Hematopoietic multipotent progenitor cell treated with erythropoietin and hydrocortisone succinate and interleukin-3 and kit ligand, for 4 days (in vitro differentiated cells): Measurements from ENCODE around the gene MSLN.
"Not testable (repeated sequence)": the region's sequence is repeated elsewhere in the genome, so short reads cannot be mapped to it uniquely, and the experiment has no call there.

Experiments
- DNase-seq: peaks from one replicate; pipeline ENCODE4 v3.0.0-alpha.2; 2015

The MSLN gene

DNA sequence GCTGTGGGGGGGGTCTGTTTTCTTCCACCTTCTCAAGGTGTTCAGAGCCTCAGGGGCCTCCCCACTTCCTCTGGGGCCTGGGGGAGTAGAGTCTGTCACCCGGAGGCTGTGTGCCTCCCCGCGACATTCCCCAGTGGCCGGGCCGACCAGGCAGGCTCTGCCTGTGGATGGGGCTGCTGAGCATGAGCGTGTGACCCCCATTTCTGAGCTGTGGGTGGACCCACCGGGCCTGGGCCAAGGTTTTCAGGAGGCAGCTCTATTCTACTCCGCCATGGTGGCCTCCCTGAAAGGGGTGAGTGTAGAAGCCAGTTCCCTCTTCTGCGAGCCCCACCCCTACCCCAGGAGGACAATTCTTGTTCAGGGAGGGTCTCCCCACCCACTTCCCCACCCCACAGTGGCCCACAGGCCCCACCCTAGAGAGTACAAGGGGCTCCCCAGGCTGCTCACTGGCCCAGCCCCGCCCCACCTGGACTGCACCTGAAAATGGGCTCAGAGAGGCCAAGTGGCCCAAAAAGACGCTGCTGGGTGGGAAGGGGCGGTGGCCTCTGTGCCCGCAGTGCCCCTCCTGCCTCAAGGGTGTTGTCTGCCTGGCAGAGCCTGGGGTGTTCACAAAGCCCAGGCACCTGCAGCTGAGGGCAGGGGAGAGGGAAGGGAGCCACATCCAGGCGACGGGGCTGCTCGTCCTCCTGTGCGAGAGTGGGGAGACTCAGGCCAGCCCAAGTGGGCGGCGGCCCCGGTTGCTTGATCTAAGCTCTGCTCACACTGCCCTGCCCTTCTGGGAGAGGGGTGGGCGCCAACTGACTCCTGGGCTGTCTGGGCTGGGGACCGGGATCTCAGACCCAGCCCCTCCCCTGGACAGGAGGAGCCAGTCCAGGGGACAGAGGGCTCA is 1.3 kb downstream of the MSLN start:
- no peak for DNase-seq

DNA sequence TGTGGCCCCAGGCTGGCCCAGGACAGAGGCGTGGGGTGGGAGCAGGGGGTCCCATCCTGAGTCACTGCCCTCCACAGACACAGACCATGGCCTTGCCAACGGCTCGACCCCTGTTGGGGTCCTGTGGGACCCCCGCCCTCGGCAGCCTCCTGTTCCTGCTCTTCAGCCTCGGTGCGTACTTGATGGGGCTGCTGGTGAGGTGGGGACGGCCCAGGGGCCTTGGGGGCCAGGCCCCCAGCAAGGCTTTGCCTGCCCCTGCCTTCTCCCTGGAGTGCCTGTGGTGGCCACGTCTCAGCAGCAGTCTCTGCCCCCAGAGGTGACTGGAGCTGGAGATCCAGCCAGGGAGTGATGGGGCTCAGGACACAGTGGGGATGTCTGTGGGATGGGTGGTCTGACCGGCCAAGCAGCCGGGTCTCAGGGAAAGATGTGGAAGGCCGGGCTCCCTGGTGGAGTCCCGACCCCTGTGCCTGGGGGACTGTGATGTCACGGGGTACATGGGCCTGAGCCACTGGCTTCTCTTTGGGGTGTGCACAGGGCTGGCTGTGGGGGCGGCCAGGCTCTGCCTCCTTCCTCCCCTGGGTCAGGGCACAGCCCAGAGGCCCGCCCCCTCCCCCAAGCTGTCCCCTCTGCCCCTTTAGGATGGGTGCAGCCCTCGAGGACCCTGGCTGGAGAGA is 2.2 kb downstream of the MSLN start:
- no peak for DNase-seq

DNA sequence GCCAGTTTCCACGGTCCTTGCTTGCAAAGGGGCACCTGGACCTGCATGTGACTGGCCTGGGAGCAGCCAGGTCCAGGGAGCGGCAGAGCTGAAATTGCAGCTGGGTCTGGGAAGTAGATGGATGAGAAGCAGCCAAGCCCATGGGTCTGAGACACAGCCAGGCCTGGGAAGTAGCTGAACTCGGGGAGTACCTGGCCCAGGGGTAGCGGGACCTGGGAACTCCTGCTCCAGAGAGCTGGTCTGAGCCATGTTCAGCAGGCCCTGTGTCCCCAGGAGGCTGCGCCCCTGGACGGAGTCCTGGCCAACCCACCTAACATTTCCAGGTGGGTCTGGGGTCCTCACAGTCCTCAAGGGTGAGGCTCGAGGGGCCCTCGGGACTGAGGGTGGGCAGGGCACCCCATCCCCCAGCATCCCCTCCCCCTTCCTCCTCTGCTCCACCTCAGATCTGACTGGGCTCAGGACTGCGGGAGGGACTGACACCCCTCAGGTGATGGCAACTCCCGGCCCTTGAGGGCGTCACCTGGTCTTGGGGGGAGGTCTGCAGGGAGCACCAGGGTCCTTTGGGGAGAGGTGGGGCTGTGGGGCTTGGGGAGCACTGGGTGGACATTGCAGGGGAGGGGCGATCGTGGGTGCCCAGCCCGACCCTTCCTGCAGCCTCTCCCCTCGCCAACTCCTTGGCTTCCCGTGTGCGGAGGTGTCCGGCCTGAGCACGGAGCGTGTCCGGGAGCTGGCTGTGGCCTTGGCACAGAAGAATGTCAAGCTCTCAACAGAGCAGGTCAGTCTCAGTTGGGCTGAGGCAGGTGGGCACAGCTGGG is 3.0 kb downstream of the MSLN start:
- no peak for DNase-seq

DNA sequence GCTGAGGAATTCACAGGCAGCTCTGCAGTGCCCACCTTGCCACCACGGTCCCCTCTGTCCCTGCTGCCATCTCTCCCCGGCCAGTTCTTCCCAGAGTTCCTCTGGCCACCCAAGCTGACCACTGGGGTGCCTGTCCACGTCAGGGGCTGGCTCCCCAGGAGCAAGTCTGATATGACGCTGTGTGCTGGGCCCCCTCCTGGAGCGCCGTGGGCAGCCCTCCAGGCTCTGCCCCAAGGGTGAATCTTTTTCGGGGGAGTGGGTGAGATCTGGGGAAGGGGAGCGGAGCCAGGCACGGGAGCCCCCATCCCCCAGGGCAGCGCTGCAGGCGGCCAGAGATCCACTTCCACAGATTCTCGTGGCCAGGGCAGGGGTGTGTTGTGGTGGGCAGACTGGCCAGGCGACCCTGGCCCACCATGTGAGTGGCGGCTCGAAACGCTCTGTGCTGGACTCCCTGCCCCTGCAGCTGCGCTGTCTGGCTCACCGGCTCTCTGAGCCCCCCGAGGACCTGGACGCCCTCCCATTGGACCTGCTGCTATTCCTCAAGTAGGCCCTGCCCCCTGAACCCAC is 3.7 kb downstream of the MSLN start:
- DNase-seq = no peak

DNA sequence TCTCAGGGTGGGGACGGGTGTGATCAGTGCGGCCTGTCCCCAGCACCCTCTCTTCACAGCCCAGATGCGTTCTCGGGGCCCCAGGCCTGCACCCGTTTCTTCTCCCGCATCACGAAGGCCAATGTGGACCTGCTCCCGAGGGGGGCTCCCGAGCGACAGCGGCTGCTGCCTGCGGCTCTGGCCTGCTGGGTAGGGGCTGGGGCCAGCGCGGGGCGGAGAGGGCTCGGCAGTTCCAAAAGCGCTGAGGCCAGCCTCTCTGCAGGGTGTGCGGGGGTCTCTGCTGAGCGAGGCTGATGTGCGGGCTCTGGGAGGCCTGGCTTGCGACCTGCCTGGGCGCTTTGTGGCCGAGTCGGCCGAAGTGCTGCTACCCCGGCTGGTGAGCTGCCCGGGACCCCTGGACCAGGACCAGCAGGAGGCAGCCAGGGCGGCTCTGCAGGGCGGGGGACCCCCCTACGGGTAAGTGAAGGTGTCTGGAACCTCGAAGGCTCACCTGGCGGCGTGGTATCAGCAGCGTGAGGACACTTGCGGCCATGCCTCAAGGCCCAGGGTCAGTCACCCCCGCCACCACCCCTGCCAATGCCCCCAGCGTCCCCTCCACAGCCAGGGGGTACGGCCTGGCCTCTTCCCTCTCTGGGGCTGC is 4.4 kb downstream of the MSLN start:
- no peak for DNase-seq

DNA sequence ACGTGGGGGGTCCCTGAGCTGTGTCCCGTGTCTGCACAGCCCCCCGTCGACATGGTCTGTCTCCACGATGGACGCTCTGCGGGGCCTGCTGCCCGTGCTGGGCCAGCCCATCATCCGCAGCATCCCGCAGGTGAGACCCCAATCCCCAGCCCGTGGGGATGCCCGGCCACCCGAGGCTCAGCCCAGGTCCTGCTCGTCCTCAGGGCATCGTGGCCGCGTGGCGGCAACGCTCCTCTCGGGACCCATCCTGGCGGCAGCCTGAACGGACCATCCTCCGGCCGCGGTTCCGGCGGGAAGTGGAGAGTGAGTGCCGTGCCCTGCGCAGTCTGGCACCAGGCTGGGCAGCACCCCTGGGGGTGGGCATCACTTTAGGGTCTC is 4.9 kb downstream of the MSLN start:
- DNase-seq = no peak

DNA sequence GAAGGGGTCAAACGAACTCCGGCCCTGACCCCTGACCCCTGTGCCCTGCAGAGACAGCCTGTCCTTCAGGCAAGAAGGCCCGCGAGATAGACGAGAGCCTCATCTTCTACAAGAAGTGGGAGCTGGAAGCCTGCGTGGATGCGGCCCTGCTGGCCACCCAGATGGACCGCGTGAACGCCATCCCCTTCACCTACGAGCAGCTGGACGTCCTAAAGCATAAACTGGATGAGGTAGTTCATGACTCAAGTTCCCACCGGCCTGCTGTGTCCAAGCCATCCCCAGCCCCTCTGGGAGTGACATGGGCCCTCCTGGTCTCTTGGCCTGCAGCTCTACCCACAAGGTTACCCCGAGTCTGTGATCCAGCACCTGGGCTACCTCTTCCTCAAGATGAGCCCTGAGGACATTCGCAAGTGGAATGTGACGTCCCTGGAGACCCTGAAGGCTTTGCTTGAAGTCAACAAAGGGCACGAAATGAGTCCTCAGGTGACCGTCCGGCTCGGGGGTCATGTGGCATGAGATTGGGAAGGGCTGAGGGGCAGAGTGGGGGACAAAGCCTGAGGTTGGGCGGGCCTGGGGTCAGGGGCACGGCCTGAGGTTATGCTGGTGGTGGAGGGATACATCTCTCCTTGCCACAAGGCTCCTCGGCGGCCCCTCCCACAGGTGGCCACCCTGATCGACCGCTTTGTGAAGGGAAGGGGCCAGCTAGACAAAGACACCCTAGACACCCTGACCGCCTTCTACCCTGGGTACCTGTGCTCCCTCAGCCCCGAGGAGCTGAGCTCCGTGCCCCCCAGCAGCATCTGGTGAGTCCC is 5.7 kb downstream of the MSLN start:
- no peak for DNase-seq

DNA sequence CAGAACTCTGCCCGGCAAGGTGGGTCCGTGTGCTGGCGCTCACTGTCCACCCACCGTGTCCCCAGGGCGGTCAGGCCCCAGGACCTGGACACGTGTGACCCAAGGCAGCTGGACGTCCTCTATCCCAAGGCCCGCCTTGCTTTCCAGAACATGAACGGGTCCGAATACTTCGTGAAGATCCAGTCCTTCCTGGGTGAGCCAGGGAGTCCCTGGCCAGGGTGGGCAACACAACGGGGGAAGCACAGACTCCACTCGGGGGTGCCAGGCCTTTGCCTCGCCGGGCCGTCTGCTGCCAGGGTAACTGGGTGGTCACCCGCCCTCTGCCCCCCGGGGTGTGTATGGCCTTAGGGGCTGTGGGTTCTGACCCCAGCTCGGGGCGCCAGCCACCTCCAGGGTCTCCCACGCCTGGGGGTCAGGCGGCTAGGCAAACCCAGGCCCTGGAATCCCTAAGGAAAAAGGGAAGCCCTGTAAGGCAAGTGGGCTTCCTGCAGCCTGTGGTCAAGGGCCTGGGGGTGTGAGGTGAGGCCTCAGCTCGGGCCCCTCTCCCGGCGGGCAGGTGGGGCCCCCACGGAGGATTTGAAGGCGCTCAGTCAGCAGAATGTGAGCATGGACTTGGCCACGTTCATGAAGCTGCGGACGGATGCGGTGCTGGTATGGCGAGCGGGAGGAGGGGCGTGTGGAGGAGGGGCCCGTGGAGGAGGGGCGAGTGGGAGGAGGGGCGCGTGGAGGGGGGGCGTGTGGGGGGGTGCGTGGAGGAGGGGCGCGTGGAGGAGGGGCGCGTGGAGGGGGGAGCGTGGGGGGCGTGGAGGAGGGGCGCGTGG is 6.5 kb downstream of the MSLN start:
- no peak for DNase-seq

DNA sequence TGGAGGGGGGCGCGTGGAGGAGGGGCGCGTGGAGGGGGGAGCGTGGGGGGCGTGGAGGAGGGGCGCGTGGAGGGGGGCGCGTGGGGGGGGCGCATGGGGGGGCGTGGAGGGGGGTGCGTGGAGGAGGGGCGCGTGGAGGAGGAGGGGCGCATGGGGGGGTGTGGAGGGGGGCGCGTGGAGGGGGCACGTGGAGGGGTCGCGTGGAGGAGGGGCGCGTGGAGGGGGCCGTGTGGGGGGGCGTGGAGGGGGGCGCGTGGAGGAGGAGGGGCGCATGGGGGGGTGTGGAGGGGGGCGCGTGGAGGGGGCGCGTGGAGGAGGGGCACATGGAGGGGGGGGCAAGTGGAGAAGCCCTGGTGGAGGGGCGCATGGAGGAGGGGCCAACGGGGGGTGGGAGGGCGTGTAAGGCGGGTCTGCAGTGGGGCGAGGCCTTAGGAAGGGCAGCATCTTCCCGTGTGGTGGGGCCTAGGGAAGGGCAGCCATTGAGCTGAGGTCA is 7.3 kb downstream of the MSLN start:
- no peak for DNase-seq

DNA sequence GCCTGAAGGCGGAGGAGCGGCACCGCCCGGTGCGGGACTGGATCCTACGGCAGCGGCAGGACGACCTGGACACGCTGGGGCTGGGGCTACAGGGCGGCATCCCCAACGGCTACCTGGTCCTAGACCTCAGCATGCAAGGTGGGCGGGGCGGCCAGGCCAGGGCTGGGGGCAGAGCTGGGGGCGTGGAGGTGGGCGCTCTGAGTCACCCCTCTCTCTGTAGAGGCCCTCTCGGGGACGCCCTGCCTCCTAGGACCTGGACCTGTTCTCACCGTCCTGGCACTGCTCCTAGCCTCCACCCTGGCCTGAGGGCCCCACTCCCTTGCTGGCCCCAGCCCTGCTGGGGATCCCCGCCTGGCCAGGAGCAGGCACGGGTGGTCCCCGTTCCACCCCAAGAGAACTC is 7.9 kb downstream of the MSLN start:
- no peak for DNase-seq

DNA sequence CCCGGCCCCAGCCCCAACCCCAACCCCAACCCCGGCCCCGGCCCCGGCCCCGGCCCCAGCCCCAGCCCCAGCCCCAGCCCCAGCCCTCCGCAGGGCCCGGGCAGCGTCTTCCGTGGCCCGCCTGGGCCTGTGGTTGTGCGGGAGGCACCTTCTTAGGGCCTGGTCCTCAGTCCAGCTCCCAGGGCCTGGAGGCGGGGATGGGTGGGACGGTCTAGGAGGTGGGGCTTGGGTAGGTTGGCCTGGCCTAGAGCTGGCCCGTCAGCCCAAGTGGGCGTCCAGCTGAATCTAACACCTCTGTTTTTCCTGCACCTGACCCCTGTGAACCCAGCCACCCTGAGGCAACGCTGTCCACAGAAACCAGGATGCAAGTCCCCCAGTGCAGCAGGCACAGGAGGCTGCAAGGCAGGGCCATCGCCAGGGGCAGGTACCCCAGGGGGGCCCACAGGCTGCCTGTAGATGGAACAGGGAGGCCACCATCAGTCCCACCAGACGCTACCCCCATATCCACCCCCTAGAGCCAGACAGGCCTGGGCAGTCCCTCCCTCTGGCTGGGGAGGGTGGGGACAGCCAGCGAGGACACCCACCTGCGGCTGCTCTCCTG is 8.8 kb downstream of the MSLN start:
- DNase-seq = no peak

DNA sequence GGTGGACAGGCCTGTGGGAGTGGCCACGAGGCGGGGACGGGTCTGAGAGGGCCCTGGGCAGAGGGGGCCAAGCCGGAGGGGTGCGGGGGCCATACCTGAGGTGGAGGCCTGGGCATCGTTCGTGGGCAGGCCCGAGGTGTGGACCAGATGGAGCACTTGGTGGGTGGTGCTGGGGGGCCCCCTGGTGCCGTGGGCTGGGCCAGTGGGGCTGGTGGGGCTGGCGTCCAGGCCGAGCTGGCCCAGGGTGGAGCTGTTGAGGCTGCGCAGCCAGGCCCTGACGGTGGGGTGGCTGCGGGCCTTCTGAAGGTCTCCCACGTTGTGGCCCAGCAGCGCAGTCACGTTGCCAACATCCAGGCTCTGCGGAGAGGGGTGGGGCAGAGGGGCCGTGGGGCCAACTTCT is 9.4 kb downstream of the MSLN start:
- no peak for DNase-seq

DNA sequence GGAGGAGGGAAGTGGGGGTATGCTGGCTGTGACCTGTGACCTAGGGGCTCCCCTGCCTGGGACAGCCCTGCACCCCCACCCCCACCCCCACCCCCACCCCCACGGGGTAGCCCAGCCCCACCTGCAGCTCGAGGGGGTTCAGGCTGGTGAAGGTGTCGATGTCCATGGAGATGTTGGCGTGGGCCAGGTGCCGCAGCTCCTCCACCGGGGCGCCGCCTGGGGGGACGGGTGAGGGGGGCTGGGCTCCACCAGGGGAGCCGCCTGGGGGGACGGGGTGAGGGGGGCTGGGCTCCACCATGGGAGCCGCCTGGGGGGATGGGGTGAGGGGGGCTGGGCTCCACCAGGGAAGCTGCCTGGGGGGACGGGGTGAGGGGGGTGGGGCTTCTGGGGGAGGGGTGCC is 9.9 kb downstream of the MSLN start:
- no peak for DNase-seq

DNA sequence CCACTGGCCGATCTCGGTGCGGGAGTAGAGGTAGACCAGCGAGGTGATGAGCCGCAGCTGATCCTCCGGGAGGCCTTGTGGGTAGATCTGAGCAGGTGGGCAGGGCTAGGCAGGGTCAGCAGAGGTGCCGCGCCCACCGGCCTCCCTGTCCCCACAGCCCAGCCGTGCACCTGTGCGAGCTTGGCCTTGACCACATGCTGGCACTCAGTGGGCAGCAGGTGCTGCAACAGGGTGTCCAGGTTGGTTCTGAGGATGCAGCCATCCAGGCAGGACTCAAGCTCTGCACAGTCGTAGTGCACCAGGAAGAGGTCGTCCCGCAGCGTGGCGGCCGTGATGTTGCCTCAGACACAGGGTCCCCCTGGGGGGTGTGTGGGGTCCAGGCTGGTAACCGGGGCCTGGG is 12.4 kb downstream of the MSLN start:
- DNase-seq = no peak

DNA sequence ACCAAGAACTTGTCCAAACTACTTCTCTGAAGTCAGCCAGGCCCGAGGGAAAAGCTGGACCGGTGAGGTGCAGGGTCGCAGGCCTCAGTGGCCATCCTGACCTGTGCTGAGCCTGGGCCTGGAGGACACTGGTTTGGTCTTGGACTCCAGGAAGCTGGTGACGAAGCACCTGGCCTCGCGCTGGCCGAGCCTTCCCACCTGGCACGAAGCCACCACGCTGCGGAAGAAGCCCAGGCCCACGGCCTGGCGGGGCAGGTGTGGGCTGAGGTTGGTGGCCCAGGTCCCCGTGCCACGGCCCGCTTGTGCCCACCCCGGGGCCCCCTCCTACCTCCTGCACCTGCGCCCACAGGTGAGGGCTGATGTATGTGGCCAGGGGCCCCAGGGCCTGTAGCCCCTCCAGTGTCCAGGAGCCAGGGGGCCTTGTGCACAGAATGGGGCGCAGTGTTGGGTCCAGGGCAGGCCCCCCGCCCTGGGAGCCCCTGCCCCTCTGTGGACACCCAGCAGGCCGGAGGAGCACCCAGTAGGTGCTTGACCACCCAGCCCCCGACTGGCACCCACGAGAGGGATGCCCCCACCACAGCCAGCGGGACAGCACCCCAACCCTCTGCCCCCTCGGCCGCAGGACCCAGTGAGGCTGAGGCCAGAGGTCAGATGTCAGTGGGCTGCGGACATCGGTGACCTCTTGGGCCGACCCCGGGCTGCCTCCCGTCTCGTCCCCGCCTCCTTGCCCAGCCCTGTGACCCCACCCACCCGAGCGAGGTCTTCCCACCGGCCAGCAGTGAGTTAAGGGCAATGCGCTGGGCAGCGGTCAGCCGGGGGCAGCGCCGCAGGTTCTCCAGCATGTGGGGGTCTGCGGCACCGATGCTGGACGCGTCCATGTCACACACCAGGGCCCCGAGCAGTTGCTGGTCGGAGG is 13.8 kb downstream of the MSLN start:
- DNase-seq = no peak

DNA sequence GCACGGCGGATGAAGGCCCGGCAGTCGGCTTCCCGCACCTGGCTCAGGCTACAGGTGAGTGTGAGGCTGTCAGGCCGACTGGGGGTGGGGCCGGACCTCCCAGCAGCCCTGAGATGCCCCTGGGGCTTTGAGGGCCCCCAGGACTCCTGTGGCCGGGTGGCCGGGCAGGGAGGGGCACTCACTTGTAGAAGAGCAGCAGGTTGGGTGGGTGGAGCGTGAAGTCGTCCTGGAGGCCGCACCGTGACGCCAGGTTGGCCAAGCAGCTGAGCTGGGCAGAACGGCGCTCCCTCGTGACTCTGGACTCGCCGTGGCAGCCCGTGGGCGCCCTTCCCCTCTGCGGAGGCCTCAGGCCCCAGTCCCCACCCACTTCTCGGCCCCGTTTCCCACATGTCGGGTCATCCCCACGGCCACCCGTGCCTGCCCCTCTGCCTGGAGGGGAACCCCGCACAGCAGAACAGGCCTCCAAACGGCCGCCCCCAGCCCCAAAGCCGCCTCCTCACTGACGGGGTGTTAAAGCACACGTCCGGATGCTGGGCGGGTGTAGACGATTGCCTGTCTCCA is 14.8 kb downstream of the MSLN start:
- no peak for DNase-seq

DNA sequence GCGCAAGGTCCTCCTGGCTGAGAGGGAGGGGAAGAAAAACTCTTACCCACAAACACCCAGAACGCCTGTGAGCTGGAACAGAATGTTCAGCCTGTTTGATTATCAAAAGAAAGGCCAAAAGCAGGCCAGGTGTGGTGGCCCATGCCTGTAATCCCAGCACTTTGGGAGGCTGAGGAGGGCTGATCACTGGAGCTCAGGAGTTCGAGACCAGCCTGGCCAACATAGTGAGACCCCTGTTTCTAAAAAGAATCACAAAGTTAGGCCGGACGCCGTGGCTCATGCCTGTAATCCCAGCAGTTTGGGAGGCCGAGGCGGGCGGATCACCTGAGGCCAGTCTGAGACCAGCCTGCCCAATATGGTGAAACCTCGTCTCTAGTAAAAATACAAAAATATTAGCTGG is 15.8 kb downstream of the MSLN start:
- DNase-seq = not testable (repeated sequence)

DNA sequence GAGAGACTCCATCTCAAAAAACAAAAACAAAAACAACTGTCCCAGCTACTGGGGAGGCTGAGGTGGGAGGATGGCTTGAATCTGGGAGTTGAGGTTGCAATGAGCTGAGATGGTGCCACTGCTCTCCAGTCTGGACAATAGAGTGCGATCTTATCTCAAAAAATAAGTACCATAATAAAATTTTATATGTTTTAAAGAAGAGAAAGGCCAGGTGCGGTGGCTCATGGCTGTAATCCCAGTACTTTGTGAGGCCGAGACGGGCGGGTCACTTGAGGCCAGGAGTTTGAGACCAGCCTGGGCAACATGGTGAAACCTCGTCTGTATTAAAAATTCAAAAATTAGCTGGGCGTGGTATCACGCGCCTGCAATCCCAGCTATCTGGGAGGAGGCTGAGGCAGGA is 16.3 kb downstream of the MSLN start:
- DNase-seq = no peak

DNA sequence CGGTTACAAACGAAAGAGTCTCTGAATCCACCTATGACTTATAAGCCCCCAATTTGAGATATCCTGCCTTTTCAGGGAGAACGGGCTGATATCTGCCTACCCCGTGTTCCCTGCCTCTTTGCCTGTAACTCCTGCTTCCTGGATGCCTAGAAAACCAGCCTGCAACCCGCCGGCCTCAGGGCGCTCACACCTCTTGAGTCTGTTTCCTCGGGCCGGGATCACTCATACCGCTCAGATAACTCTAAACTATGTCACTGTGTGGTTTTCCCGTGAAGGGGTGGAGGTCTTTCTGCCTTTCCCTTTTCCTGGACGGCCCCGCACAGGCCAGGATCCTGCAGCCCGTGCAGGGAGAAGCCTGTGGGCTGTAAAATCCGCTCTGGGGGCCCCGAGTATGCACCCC is 17.3 kb downstream of the MSLN start:
- no peak for DNase-seq
